ENCODE data around the gene APBA1.
"Not testable (repeated sequence)": the region's sequence is repeated elsewhere in the genome, so short reads cannot be mapped to it uniquely, and the experiment has no call there.

Gene APBA1

GRCh38 chr9:69442486-69442885 is 229.7 kb downstream of the APBA1 start:
- no peak for TF ChIP-seq PATZ1 (CRISPR knock-in tag; IDR thresholded peaks at IDR 0.05; ENCODE audit: borderline replicate concordance)
- no peak for TF ChIP-seq TOX (CRISPR knock-in tag; IDR thresholded peaks at IDR 0.05; ENCODE audit: borderline replicate concordance)
- TF ChIP-seq BACH2 (CRISPR knock-in tag; IDR thresholded peaks at IDR 0.05; ENCODE audit: borderline replicate concordance): no peak
- TF ChIP-seq ISL1 (CRISPR knock-in tag; IDR thresholded peaks at IDR 0.05): no peak
- TF ChIP-seq PPARA (CRISPR knock-in tag; IDR thresholded peaks at IDR 0.05; ENCODE audit: borderline replicate concordance): no peak
- no peak for TF ChIP-seq ZFP30 (CRISPR knock-in tag; IDR thresholded peaks at IDR 0.05)
- TF ChIP-seq ZNF70 (CRISPR knock-in tag; IDR thresholded peaks at IDR 0.05): no peak
- no peak for TF ChIP-seq SNAI2 (CRISPR knock-in tag; IDR thresholded peaks at IDR 0.05)
- TF ChIP-seq ESRRG (CRISPR knock-in tag; IDR thresholded peaks at IDR 0.05): no peak
- TF ChIP-seq ZNF8 (CRISPR knock-in tag; IDR thresholded peaks at IDR 0.05): no peak
- TF ChIP-seq CSRNP3 (CRISPR knock-in tag; IDR thresholded peaks at IDR 0.05): no peak
- no peak for TF ChIP-seq TSHZ2 (CRISPR knock-in tag; IDR thresholded peaks at IDR 0.05)
- no peak for TF ChIP-seq TCF4 (CRISPR knock-in tag; IDR thresholded peaks at IDR 0.05; ENCODE audit: borderline replicate concordance)
- no peak for TF ChIP-seq ARNTL (CRISPR knock-in tag; IDR thresholded peaks at IDR 0.05; ENCODE audit: borderline replicate concordance, low read depth)
- no peak for TF ChIP-seq ZNF565 (CRISPR knock-in tag; conservative IDR thresholded peaks at IDR 0.05; ENCODE audit: low read depth)
- TF ChIP-seq CSDC2 (CRISPR knock-in tag; IDR thresholded peaks at IDR 0.05): no peak
- ATAC-seq: no peak; the same call in 2 of the 3 replicates

- ATAC-seq: not testable (repeated sequence)
Measured at GRCh38 chr9:69440254-69440955, 231.8 kb downstream of the APBA1 start.

GRCh38 chr9:69439654-69440053 is 232.5 kb downstream of the APBA1 start:
- ATAC-seq: not testable (repeated sequence)

GRCh38 chr9:69433968-69434367 is 238.2 kb downstream of the APBA1 start:
- TF ChIP-seq ESRRG (CRISPR knock-in tag; IDR thresholded peaks at IDR 0.05) (no peak), TOX (CRISPR knock-in tag; IDR thresholded peaks at IDR 0.05; ENCODE audit: borderline replicate concordance) (no peak), ZFP3 (CRISPR knock-in tag; IDR thresholded peaks at IDR 0.05) (no peak), CSRNP3 (CRISPR knock-in tag; IDR thresholded peaks at IDR 0.05) (no peak)

GRCh38 chr9:69433392-69433791 is 238.8 kb downstream of the APBA1 start:
- peak; percentile 49; the same call in 2 of the 3 replicates for ATAC-seq
- no peak for TF ChIP-seq RARB (CRISPR knock-in tag; IDR thresholded peaks at IDR 0.05)
- TF ChIP-seq CSRNP3 (CRISPR knock-in tag; IDR thresholded peaks at IDR 0.05): no peak
- TF ChIP-seq POU6F1 (CRISPR knock-in tag; IDR thresholded peaks at IDR 0.05; ENCODE audit: borderline replicate concordance, low read depth): no peak
- TF ChIP-seq ZC3H10 (CRISPR knock-in tag; IDR thresholded peaks at IDR 0.05): no peak
- TF ChIP-seq PPARA (CRISPR knock-in tag; IDR thresholded peaks at IDR 0.05; ENCODE audit: borderline replicate concordance): no peak
- no peak for TF ChIP-seq TSHZ2 (CRISPR knock-in tag; IDR thresholded peaks at IDR 0.05)
- TF ChIP-seq SNAI2 (CRISPR knock-in tag; IDR thresholded peaks at IDR 0.05): no peak
- no peak for TF ChIP-seq CSDC2 (CRISPR knock-in tag; IDR thresholded peaks at IDR 0.05)
- no peak for TF ChIP-seq ZNF70 (CRISPR knock-in tag; IDR thresholded peaks at IDR 0.05)

More at GRCh38 chr9:69433968-69434367, 238.2 kb downstream of the APBA1 start:
- ATAC-seq: no peak

All from SK-N-SH treated with all-trans-retinoic acid at 6 μM for 48 hours (cell line).